T-cell (primary cell): ENCODE measurements around the gene C10orf67. TPM values are rescaled to one million over a fixed set of nuclear protein-coding genes. Genes with fewer than 3 reads are reported as not detected.
"Not testable (repeated sequence)": the region's sequence is repeated elsewhere in the genome, so short reads cannot be mapped to it uniquely, and the experiment has no call there.

ENCODE experiments used
- ATAC-seq, 4 experiments: fragments of 200-7000 bp in 3 of 4; fragments of 150-1000 bp in 1 of 4; cut with Tn5 transposase; replicated peaks in 1 of 4; 1 replicate in 3 of 4; 2 replicates in 1 of 4; pipeline ENCODE4 v1.10.0; 2021; ENCODE audit warnings: moderate library complexity in 3 of 4, mild to moderate bottlenecking in 2 of 4, moderate number of reproducible peaks in 1 of 4
- CTCF ChIA-PET, 2 donors: fragments of 300-600 bp; sonication (Branson Sonifier 250); formaldehyde crosslinking; loops; one replicate each; lab custom pipeline; 2022; ENCODE audit warnings: antibody characterized with exemption in 2 of 2; lab: Charles Lee
- POLR2A ChIA-PET, 2 donors: fragments of 300-600 bp; sonication (Branson Sonifier 250); formaldehyde crosslinking; loops; one replicate each; lab custom pipeline; 2022; ENCODE audit warnings: antibody characterized with exemption in 2 of 2; lab: Charles Lee
- DNase-seq, 35 experiments: peaks; one replicate each; pipeline versions ENCODE4 v3.0.0 to v3.0.0-alpha.2; 2013 to 2023
- H3K27ac ChIP-seq: one replicate; pipeline ENCODE4 v1.5.1; 2013; ENCODE audit warnings: low read length
- H3K27me3 ChIP-seq, 2 experiments: replicated peaks in 1 of 2; 1 replicate in 1 of 2; 2 replicates in 1 of 2; pipeline versions ENCODE4 v1.6.1 to v1.7.0; 2013; ENCODE audit warnings: low read length in 1 of 2, mixed read lengths in 1 of 2; ENCODE audit not compliant: control insufficient read depth in 2 of 2, insufficient read depth in 2 of 2; ENCODE audit errors: extremely low read depth in 1 of 2
- H3K36me3 ChIP-seq, 2 donors: 1 replicate in 1 of 2; 2 replicates in 1 of 2; pipeline versions ENCODE4 v1.6.1 to v1.7.0; 2013; ENCODE audit warnings: low read length in 1 of 2; ENCODE audit not compliant: control insufficient read depth in 2 of 2, insufficient read depth in 1 of 2; ENCODE audit errors: extremely low read depth in 1 of 2
- H3K4me1 ChIP-seq, 2 experiments: 1 replicate in 1 of 2; 2 replicates in 1 of 2; pipeline versions ENCODE4 v1.6.1 to v1.7.0; 2013; ENCODE audit warnings: low read length in 2 of 2, mixed read lengths in 1 of 2; ENCODE audit not compliant: insufficient read depth in 2 of 2, control insufficient read depth in 1 of 2; ENCODE audit errors: extremely low read depth in 1 of 2
- H3K4me3 ChIP-seq, 2 donors: 1 replicate in 1 of 2; 2 replicates in 1 of 2; pipeline versions ENCODE4 v1.5.1 to v1.7.0; 2013; ENCODE audit warnings: mild to moderate bottlenecking in 2 of 2, low read length in 1 of 2, moderate library complexity in 1 of 2; ENCODE audit not compliant: control insufficient read depth in 1 of 2; ENCODE audit errors: extremely low read depth in 1 of 2
- H3K9me3 ChIP-seq: 2 replicates; pipeline ENCODE4 v1.7.0; 2013
- H3K27ac Mint-ChIP-seq, 2 donors: one replicate each; pipeline ENCODE4 v1.8.0; 2020 to 2021; ENCODE audit warnings: mild to moderate bottlenecking in 2 of 2, mixed read lengths in 2 of 2
- H3K27me3 Mint-ChIP-seq, 2 donors: one replicate each; pipeline ENCODE4 v1.8.0; 2021 to 2022; ENCODE audit warnings: mixed read lengths in 2 of 2
- H3K36me3 Mint-ChIP-seq: one replicate; pipeline ENCODE4 v1.8.0; 2021; ENCODE audit warnings: mixed read lengths
- H3K4me1 Mint-ChIP-seq, 3 donors: one replicate each; pipeline ENCODE4 v1.8.0; 2020 to 2022; ENCODE audit warnings: mixed read lengths in 3 of 3, mild to moderate bottlenecking in 1 of 3
- H3K4me3 Mint-ChIP-seq, 3 donors: one replicate each; pipeline ENCODE4 v1.8.0; 2020 to 2022; ENCODE audit warnings: mild to moderate bottlenecking in 3 of 3, mixed read lengths in 3 of 3, moderate library complexity in 3 of 3
- H3K9me3 Mint-ChIP-seq, 3 donors: one replicate each; pipeline ENCODE4 v1.8.0; 2020 to 2022; ENCODE audit warnings: mixed read lengths in 3 of 3
- WGBS: methylation state at CpG from one replicate; pipeline ENCODE4 v1.1.5; 2013; ENCODE audit warnings: missing lambda C conversion rate; ENCODE audit not compliant: insufficient coverage; 5-methylcytosine and 5-hydroxymethylcytosine counted together
- total RNA-seq, 35 experiments: library from RNA in 6 of 35; stranded (reverse) in 6 of 35; fragments of 120-200 nt in 1 of 35; gene quantifications; one replicate each; pipeline versions ENCODE4 v1.2.1 to v1.2.4 and lab custom pipeline; 2013 to 2026

C10orf67 gene
- total RNA-seq, 5 donors from 2014 or later (not counting 1 experiment from before 2014, with no cell fraction given), result 0.13 TPM; not detected in 4

GRCh38 chr10:23315966-23316365 lies 28.6 kb downstream of the C10orf67 start:
- ChIA-PET CTCF (interaction anchor here (0.5 to 4.1 kb wide), 11 partner anchors 10 to 1241 kb away, joined by 3 to 33 read pairs (median 3); no protein-coding TSS in a partner anchor), POLR2A (no interaction called here)
- ATAC-seq, result no peak
- Histone ChIP-seq H3K27me3 (peaks cover 0 to 11% of the 10 kb centered on the region in 2 experiments), H3K9me3 (no peaks in the 10 kb centered on the region), H3K4me1 (no peaks in the 10 kb centered on the region), H3K27ac (no peak overlapping the region), H3K36me3 (no peaks in the 10 kb centered on the region), H3K4me3 (no peak overlapping the region)
- H3K27me3 Mint-ChIP-seq, result peaks cover 2 to 5% of the 10 kb centered on the region in 2 donors
- H3K27ac Mint-ChIP-seq, result no peak overlapping the region
- no peak overlapping the region for H3K4me3 Mint-ChIP-seq
- WGBS, result 97% methylated on average over 3 of the region's 3 CpGs
- DNase-seq, result no peak
- H3K9me3 Mint-ChIP-seq, result no peaks in the 10 kb centered on the region
- H3K36me3 Mint-ChIP-seq, result no peaks in the 10 kb centered on the region
- H3K4me1 Mint-ChIP-seq, result peaks cover 0 to 3% (median 0%) of the 10 kb centered on the region in 3 donors

- no CpG with 5 or more reads among the region's 3 CpGs for WGBS
- Histone ChIP-seq H3K9me3 (no peaks in the 10 kb centered on the region), H3K4me3 (no peak overlapping the region), H3K27me3 (peaks cover 0 to 11% of the 10 kb centered on the region in 2 experiments), H3K4me1 (no peaks in the 10 kb centered on the region), H3K36me3 (no peaks in the 10 kb centered on the region), H3K27ac (no peak overlapping the region)
- Mint-ChIP-seq H3K4me3 (no peak overlapping the region), H3K9me3 (no peaks in the 10 kb centered on the region), H3K27me3 (peaks cover 2 to 5% of the 10 kb centered on the region in 2 donors), H3K27ac (no peak overlapping the region), H3K4me1 (peaks cover 0 to 3% (median 0%) of the 10 kb centered on the region in 3 donors), H3K36me3 (no peaks in the 10 kb centered on the region)
- CTCF ChIA-PET, result interaction anchor here (0.6 to 4.1 kb wide), 30 partner anchors 10 to 1242 kb away, joined by 3 to 33 read pairs (median 4); no protein-coding TSS in a partner anchor
- POLR2A ChIA-PET, result interaction anchor here in 1 of 2 donors (0.6 to 0.8 kb wide), 2 partner anchors 222 to 1299 kb away, joined by 3 to 7 read pairs; no protein-coding TSS in a partner anchor
- ATAC-seq (no peak), DNase-seq (peak in 30 of 35 experiments; percentile 3 to 83 (median 34))
These were observed 29.8 kb downstream of the C10orf67 start for GRCh38 chr10:23314835-23315239.

GRCh38 chr10:23311034-23311433 lies 33.6 kb downstream of the C10orf67 start:
- no peak for DNase-seq
- peaks cover 0 to 3% (median 0%) of the 10 kb centered on the region in 3 donors for H3K4me1 Mint-ChIP-seq
- Histone ChIP-seq H3K9me3 (no peaks in the 10 kb centered on the region), H3K4me1 (no peaks in the 10 kb centered on the region), H3K27me3 (peaks cover 0 to 6% of the 10 kb centered on the region in 2 experiments), H3K36me3 (no peaks in the 10 kb centered on the region), H3K27ac (no peak overlapping the region), H3K4me3 (no peak overlapping the region)
- 80% methylated on average over 1 of the region's 1 CpG for WGBS
- H3K27me3 Mint-ChIP-seq, result peaks cover 2 to 13% of the 10 kb centered on the region in 2 donors
- H3K27ac Mint-ChIP-seq, result no peak overlapping the region
- ChIA-PET POLR2A (no interaction called here), CTCF (interaction anchor here in 1 of 2 donors (0.5 kb wide), 1 partner anchor 1715 kb away, joined by 3 read pairs; no protein-coding TSS in a partner anchor)
- H3K36me3 Mint-ChIP-seq, result no peaks in the 10 kb centered on the region
- H3K9me3 Mint-ChIP-seq, result no peaks in the 10 kb centered on the region
- H3K4me3 Mint-ChIP-seq, result no peak overlapping the region
- ATAC-seq, result no peak

- Mint-ChIP-seq H3K36me3 (no peaks in the 10 kb centered on the region), H3K27me3 (peaks cover 3 to 13% of the 10 kb centered on the region in 2 donors), H3K27ac (no peak overlapping the region), H3K9me3 (no peaks in the 10 kb centered on the region), H3K4me1 (peaks cover 0 to 3% (median 0%) of the 10 kb centered on the region in 3 donors), H3K4me3 (no peak overlapping the region)
- Histone ChIP-seq H3K9me3 (no peaks in the 10 kb centered on the region), H3K36me3 (no peaks in the 10 kb centered on the region), H3K4me1 (no peaks in the 10 kb centered on the region), H3K27ac (no peak overlapping the region), H3K27me3 (no peaks in the 10 kb centered on the region), H3K4me3 (no peak overlapping the region)
- 33% methylated on average over 1 of the region's 1 CpG for WGBS
- ChIA-PET POLR2A (no interaction called here), CTCF (no interaction called here)
- DNase-seq, result no peak
- no peak for ATAC-seq
These were observed 34.2 kb downstream of the C10orf67 start for GRCh38 chr10:23310404-23310803.

- H3K9me3 ChIP-seq, H3K4me3 Mint-ChIP-seq, H3K4me1 ChIP-seq, H3K27me3 ChIP-seq, H3K4me1 Mint-ChIP-seq, H3K9me3 Mint-ChIP-seq, H3K27ac Mint-ChIP-seq, DNase-seq, H3K27ac ChIP-seq, POLR2A ChIA-PET, H3K36me3 Mint-ChIP-seq, H3K36me3 ChIP-seq, ATAC-seq, CTCF ChIA-PET, H3K4me3 ChIP-seq: not testable (repeated sequence)
- peaks cover 8 to 13% of the 10 kb centered on the region in 2 donors for H3K27me3 Mint-ChIP-seq
- WGBS, result 78% methylated on average over 6 of the region's 7 CpGs
These were observed 44.6 kb downstream of the C10orf67 start for GRCh38 chr10:23299961-23300360.

- no peak overlapping the region for H3K4me3 ChIP-seq
- no peaks in the 10 kb centered on the region for H3K36me3 Mint-ChIP-seq
- no peaks in the 10 kb centered on the region for H3K36me3 ChIP-seq
- no peak overlapping the region for H3K27ac Mint-ChIP-seq
- peaks cover 0 to 2% (median 1%) of the 10 kb centered on the region in 3 donors for H3K4me1 Mint-ChIP-seq
- H3K27me3 Mint-ChIP-seq, result peaks cover 16 to 21% of the 10 kb centered on the region in 2 donors
- no peak for DNase-seq
- POLR2A ChIA-PET, result no interaction called here
- H3K9me3 ChIP-seq, result no peaks in the 10 kb centered on the region
- no peak overlapping the region for H3K27ac ChIP-seq
- no peaks in the 10 kb centered on the region for H3K4me1 ChIP-seq
- ATAC-seq, result no peak
- H3K4me3 Mint-ChIP-seq, result no peak overlapping the region
- CTCF ChIA-PET, result no interaction called here
- no peaks in the 10 kb centered on the region for H3K9me3 Mint-ChIP-seq
- WGBS, result no CpG with 5 or more reads among the region's 5 CpGs
- peaks cover 0 to 9% of the 10 kb centered on the region in 2 experiments for H3K27me3 ChIP-seq
These were observed 49.9 kb downstream of the C10orf67 start for GRCh38 chr10:23294638-23295247.
